ENCODE results near the gene ERCC8. TPM values are rescaled to one million over a fixed set of nuclear protein-coding genes. Genes with fewer than 3 reads are reported as not detected.

Gene ERCC8
- total and polyA plus RNA-seq, 2 of the 13 experiments (the other 11 are each of a cell fraction or from before 2014, with no cell fraction given) = 24.4 to 35.2 TPM

DNA sequence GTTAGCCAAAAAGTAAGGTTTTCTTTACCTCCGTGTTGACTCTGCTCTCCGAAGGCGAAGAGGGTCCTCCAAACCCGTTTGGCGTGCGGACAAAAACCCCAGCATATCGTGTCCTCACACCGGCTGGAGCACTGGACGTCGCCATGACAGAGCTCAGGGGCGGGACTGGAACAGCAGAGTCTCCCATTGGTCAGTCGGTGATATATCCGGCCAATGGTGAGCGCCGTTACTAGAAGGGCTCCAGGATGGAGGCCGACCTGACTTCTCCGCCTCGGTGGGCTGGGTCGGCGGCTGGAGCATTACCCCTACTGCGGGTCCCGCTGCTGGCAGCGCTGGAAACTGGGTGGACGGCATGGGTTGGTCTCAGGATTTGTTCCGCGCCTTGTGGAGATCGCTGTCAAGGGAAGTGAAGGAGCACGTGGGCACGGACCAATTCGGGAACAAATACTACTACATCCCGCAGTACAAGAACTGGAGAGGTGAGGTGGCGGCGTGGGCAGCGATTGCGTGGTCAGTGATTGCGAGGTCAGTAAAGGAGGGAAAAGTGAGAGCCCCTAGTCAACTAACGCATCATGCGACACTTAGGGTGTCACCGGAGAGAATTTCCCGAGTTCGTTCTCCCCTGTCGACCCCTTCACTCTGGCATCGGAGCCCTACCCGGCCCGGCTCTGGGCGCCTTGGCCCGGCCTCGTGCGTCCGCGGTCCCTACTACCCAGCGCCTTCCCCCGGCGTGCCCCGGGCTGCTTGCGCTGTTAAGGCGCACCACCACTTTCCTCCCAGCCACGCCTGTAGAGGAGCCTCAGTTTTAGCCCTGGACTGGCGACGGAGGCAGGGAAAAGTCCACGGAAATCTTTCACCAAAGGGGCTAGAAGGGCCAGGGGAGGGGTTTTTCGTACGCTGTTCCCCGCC, at the start of gene ERCC8, which contains the start of gene NDUFAF2 (continued):
- TF ChIP-seq, protein P1, sequence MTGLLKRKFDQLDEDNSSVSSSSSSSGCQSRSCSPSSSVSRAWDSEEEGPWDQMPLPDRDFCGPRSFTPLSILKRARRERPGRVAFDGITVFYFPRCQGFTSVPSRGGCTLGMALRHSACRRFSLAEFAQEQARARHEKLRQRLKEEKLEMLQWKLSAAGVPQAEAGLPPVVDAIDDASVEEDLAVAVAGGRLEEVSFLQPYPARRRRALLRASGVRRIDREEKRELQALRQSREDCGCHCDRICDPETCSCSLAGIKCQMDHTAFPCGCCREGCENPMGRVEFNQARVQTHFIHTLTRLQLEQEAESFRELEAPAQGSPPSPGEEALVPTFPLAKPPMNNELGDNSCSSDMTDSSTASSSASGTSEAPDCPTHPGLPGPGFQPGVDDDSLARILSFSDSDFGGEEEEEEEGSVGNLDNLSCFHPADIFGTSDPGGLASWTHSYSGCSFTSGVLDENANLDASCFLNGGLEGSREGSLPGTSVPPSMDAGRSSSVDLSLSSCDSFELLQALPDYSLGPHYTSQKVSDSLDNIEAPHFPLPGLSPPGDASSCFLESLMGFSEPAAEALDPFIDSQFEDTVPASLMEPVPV (CRISPR knock-in tag; IDR thresholded peaks at IDR 0.05) = no peak; the same call in none of the 2 replicates
- TF ChIP-seq ZNF17 (CRISPR knock-in tag; IDR thresholded peaks at IDR 0.05) = no peak
- TF ChIP-seq, protein P2, sequence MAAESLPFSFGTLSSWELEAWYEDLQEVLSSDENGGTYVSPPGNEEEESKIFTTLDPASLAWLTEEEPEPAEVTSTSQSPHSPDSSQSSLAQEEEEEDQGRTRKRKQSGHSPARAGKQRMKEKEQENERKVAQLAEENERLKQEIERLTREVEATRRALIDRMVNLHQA (CRISPR knock-in tag; IDR thresholded peaks at IDR 0.05) = no peak
- TF ChIP-seq, protein P3, sequence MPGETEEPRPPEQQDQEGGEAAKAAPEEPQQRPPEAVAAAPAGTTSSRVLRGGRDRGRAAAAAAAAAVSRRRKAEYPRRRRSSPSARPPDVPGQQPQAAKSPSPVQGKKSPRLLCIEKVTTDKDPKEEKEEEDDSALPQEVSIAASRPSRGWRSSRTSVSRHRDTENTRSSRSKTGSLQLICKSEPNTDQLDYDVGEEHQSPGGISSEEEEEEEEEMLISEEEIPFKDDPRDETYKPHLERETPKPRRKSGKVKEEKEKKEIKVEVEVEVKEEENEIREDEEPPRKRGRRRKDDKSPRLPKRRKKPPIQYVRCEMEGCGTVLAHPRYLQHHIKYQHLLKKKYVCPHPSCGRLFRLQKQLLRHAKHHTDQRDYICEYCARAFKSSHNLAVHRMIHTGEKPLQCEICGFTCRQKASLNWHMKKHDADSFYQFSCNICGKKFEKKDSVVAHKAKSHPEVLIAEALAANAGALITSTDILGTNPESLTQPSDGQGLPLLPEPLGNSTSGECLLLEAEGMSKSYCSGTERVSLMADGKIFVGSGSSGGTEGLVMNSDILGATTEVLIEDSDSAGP (CRISPR knock-in tag; IDR thresholded peaks at IDR 0.05; ENCODE audit: borderline replicate concordance) = peak; percentile 73
- TF ChIP-seq NR3C1 (CRISPR knock-in tag; IDR thresholded peaks at IDR 0.05) = no peak
- peak; percentile 39; the same call in 1 of the 2 replicates for TF ChIP-seq JUNB (CRISPR knock-in tag; IDR thresholded peaks at IDR 0.05; ENCODE audit: borderline replicate concordance)
- no peak for TF ChIP-seq ZNF75D (CRISPR knock-in tag; IDR thresholded peaks at IDR 0.05; ENCODE audit: borderline replicate concordance)
- no peak for TF ChIP-seq TCF7L2 (IDR thresholded peaks at IDR 0.05; ENCODE audit: low read depth, low read length)
- no peak for TF ChIP-seq ZNF660 (CRISPR knock-in tag; IDR thresholded peaks at IDR 0.05; ENCODE audit: borderline replicate concordance, low read depth)
- 0 out of 2 replicates have a peak, but pooled peaks have one; percentile 51 for TF ChIP-seq MTA1 (CRISPR knock-in tag; IDR thresholded peaks at IDR 0.05; ENCODE audit: borderline replicate concordance)
- TF ChIP-seq ZNF816 (CRISPR knock-in tag; IDR thresholded peaks at IDR 0.05; ENCODE audit: borderline replicate concordance) = no peak
- no peak for TF ChIP-seq CC2D1A (CRISPR knock-in tag; IDR thresholded peaks at IDR 0.05)
- 0 out of 2 replicates have a peak, but pooled peaks have one; percentile 79 for TF ChIP-seq ZNF790 (CRISPR knock-in tag; IDR thresholded peaks at IDR 0.05; ENCODE audit: borderline replicate concordance)
- TF ChIP-seq, protein P4, sequence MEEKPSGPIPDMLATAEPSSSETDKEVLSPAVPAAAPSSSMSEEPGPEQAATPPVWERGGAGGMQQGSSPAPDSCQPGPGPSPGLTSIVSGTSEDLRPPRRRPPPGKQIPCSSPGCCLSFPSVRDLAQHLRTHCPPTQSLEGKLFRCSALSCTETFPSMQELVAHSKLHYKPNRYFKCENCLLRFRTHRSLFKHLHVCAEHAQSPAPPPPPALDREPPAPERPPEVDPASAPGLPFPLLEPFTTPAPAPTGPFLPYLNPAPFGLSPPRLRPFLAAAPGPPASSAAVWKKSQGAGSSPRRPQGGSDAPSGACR (CRISPR knock-in tag; IDR thresholded peaks at IDR 0.05) = 0 out of 2 replicates have a peak, but pooled peaks have one; percentile 38
- TF ChIP-seq, protein P5, sequence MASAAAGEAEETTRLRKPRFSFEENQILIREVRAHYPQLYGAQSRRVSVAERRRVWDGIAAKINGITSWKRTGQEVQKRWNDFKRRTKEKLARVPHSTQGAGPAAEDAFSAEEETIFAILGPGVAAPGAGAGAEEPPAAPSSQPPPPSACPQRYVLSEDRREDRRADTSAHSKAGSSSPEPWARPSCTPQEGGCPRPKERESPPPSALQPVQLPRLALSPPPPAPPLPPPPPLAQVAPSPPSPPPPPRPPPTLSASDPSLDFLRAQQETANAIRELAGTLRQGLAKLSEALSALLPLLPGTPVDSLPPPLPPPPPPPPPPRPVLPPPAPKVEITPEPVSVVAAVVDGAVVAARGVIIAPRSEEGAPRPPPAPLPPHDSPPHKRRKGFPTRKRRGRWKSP (CRISPR knock-in tag; IDR thresholded peaks at IDR 0.05) = peak; percentile 81; the same call in 1 of the 2 replicates
- TF ChIP-seq MTA3 (CRISPR knock-in tag; IDR thresholded peaks at IDR 0.05) = no peak
- TF ChIP-seq, protein P6, sequence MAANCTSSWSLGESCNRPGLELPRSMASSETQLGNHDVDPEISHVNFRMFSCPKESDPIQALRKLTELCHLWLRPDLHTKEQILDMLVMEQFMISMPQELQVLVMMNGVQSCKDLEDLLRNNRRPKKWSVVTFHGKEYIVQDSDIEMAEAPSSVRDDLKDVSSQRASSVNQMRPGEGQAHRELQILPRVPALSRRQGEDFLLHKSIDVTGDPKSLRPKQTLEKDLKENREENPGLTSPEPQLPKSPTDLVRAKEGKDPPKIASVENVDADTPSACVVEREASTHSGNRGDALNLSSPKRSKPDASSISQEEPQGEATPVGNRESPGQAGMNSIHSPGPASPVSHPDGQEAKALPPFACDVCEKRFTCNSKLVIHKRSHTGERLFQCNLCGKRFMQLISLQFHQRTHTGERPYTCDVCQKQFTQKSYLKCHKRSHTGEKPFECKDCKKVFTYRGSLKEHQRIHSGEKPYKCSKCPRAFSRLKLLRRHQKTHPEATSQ (CRISPR knock-in tag; IDR thresholded peaks at IDR 0.05; ENCODE audit: borderline replicate concordance) = no peak
- TF ChIP-seq CHCHD3 (CRISPR knock-in tag; IDR thresholded peaks at IDR 0.05) = 0 out of 2 replicates have a peak, but pooled peaks have one; percentile 38
- TF ChIP-seq ISL2 (CRISPR knock-in tag; IDR thresholded peaks at IDR 0.05) = 0 out of 2 replicates have a peak, but pooled peaks have one; percentile 28
- no peak for TF ChIP-seq HMG20A (CRISPR knock-in tag; IDR thresholded peaks at IDR 0.05; ENCODE audit: borderline replicate concordance)
